IPS-NIHi7 (cell line): ENCODE results near the gene MIX23.

Experiments used
- DNase-seq: peaks from one replicate; pipeline ENCODE4 v3.0.0; 2012; ENCODE audit warnings: mixed read lengths; ENCODE audit errors: extremely low spot score

Gene MIX23

DNA sequence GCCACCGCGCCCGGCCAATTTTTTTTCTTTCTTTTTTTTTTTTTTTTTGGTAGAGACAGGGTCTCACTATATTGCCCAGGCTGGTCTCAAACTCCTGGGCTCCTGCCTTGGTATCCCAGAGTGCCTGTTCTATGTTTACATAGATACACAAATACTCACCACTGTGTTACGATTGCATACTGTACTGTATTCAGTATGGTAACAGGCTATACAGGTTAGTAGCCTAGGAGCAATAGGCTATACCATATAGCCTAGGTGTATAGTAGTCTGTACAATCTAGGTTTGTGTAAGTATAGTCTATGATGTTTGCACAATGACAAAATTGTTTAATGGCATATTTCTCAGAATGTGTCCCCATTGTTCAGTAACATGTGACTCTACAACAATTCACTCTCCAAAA lies 31.4 kb downstream of the MIX23 start:
- DNase-seq, result no peak

DNA sequence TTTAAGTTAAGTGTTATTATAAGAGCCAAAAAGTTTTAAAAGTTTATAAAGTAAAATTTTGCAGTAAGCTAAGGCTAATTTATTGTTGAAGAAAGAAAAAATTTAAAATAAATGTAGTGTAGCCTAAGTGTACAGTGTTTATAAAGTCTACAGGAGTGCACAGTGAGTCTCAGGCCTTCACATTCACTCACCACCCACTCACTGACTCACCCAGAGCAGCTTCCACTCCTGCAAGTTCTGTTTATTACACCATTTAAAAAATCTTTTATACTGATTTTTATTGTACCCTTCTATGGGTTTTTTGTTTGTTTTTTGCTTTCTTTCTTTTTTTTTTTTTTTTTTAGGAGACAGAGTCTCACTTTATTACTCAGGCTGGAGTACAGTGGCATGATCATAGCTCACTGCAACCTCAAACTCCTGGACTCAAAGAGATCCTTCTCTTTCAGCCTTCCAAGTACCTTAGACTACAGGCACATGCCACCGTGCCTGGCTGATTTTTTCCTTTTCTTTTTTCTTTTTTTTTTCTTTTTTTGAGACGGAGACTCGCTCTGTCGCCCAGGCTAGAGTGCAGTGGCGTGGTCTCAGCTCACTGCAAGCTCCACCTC lies 32.1 kb downstream of the MIX23 start:
- DNase-seq, result no peak

DNA sequence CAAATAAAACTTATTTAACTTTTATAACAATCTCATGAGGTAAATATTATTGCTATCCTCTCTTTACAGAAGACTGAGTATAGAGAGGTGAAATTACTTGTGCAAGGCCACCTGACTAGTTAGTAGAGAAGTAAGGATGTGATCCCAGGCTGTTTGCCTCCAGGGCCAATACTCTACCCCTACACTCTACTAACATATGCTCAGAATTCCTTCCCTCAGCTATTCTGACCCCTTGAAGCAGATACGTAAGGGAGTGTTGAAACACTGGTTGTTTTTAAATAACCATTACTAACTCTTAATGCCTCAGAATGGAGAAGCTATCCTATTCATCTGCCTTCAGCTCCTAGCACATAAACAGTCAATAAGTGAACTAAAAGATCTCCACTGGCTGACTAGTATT lies 33.9 kb downstream of the MIX23 start:
- DNase-seq, result no peak

GRCh38 chr3:122343654-122344053 lies 39.4 kb downstream of the MIX23 start:
- DNase-seq, result no peak

- no peak for DNase-seq
These were observed 40.2 kb downstream of the MIX23 start for GRCh38 chr3:122342803-122343202.

GRCh38 chr3:122332551-122332950 lies 50.5 kb downstream of the MIX23 start:
- DNase-seq, result no peak

DNA sequence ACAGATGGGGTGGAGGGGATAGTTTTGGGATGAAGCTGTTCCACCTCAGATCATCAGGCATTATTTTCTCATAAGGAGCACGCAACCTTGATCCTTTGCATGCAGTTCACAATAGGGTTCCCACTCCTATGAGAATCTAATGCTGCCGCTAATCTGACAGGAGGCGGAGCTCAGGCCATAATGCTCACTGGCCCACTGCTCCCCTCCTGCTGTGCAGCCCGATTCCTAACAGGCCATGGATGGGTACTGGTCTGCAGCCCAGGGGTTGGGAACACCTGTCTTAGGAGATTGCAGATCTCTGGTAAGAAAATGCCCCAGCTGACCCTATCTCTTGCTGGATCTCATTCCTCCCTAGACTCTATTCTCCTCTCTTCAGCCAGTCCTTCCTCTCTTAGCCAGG lies 51.1 kb downstream of the MIX23 start:
- no peak for DNase-seq

DNA sequence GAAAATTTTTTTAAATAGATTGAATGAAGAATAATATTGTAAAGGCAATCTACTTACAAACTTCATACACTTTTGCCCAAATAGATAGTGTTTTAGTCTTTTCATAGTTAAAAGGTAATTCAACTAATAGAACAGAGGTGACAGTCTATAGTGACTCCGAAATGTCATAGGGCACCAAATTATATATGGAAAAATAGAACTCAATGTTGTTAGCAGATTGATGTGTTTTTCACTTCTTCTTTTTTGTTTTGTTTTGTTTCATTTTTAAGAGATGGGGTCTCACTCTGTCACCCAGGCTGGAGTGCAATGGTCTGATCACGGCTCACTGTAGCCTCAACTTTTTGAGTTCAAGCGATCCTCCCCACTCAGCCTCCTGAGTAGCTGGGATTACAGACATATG lies 57.3 kb downstream of the MIX23 start:
- no peak for DNase-seq

GRCh38 chr3:122324871-122325323 lies 58.1 kb downstream of the MIX23 start, which contains the start of gene CSTA:
Gene CSTA, plus strand, starts transcription at chr3:122325248. Its CDS starts 45 bp downstream, at chr3:122325293.
- DNase-seq, result no peak

GRCh38 chr3:122322095-122323075 lies 60.6 kb downstream of the MIX23 start:
- DNase-seq, result no peak

GRCh38 chr3:122318620-122319019 lies 64.4 kb downstream of the MIX23 start:
- no peak for DNase-seq

- DNase-seq, result no peak
These were observed 66.7 kb downstream of the MIX23 start for GRCh38 chr3:122316368-122316767.

DNA sequence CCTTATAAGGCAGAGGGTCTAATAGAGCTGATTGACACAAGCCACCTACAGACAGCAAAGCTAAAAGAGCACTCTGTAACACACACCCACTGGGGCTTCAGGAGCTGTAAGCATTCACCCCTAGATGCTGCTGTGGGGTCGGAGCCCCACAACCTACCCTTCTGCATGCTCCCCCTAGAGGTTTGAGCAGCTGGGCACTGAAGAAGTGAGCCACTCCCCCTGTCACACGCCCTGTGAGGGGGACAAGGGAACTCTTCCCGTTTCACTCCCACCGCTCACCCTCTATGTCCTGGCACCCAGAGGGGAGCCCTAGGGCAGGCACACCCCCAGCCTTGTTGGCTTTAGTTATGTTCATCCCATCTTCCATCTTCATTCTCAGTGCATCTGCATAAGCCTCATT lies 67.4 kb downstream of the MIX23 start:
- DNase-seq, result no peak

GRCh38 chr3:122314228-122314876 lies 68.7 kb downstream of the MIX23 start:
- no peak for DNase-seq

DNA sequence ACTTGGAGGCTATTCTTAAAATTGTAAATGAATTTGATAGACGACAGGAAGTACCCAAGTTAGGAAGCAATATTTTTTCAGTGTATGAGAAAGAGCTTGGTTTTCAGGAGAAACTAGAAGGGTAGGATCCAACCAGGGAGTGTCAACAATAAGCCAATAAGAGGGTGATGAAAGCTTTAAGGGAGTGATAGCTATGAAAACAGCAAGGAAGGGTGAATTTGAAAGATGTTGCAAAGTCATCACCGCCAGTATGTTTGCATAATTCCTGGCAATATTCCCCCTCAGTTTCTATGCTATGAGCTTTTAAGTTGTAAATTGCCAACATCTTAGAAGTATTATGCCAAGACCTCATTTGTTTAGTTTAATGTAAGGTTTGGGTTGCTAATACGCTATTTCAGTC lies 69.8 kb downstream of the MIX23 start:
- no peak for DNase-seq

DNA sequence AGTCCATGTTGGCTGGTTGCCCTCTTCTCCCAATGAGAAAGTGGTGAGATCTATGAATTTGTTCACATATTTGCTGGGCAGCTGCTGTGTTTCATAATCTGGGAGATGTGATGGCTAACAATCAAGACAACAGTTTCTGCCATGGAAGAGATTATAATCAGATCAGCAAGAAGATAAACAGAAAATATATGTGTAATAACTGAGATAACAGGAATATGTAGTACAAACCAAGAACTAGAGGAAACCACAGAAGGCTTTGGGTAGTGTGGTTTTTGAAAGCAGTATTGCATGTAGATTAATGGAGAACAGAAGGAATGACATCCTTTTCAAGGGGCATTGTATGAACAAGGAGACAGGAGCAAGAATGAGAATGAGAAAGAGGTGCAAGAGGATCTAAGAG lies 70.2 kb downstream of the MIX23 start:
- DNase-seq, result no peak

GRCh38 chr3:122310361-122310760 lies 72.7 kb downstream of the MIX23 start:
- no peak for DNase-seq
